CD4-positive, alpha-beta T cell treated with Interleukin-17A for 1 hour (primary cell): ENCODE data around the gene PVALB.

Experiments
- DNase-seq: peaks from one replicate; pipeline ENCODE4 v3.0.0-alpha.2; 2020

The PVALB gene

GRCh38 chr22:36816636-36817524, at the start of gene PVALB:
PVALB (minus strand) TSS chr22:36817035; CDS start chr22:36817005, 30 bp downstream.
- no peak for DNase-seq

- no peak for DNase-seq
Observed at GRCh38 chr22:36865346-36865745, 48.5 kb upstream of the PVALB start.

GRCh38 chr22:36864454-36865215, 47.8 kb upstream of the PVALB start:
- no peak for DNase-seq

GRCh38 chr22:36863979-36864378, 47.1 kb upstream of the PVALB start:
- no peak for DNase-seq

GRCh38 chr22:36863281-36863680, 46.4 kb upstream of the PVALB start:
- no peak for DNase-seq

GRCh38 chr22:36862251-36863242, 45.7 kb upstream of the PVALB start:
- DNase-seq, result peak; percentile 16

GRCh38 chr22:36860821-36861659, 44.2 kb upstream of the PVALB start, which contains the start of gene NCF4:
NCF4 (plus strand) TSS chr22:36861006; CDS start chr22:36861172, 166 bp downstream.
- peak; percentile 58 for DNase-seq

GRCh38 chr22:36860438-36860820, 43.6 kb upstream of the PVALB start:
- no peak for DNase-seq

GRCh38 chr22:36860017-36860416, 43.2 kb upstream of the PVALB start:
- no peak for DNase-seq

- DNase-seq, result no peak
Observed at GRCh38 chr22:36858966-36859365, 42.1 kb upstream of the PVALB start.

- no peak for DNase-seq
Observed at GRCh38 chr22:36858156-36858555, 41.3 kb upstream of the PVALB start.

- no peak for DNase-seq
Observed at GRCh38 chr22:36856792-36857135, 39.9 kb upstream of the PVALB start.

GRCh38 chr22:36856121-36856791, 39.4 kb upstream of the PVALB start:
- peak; percentile 92 for DNase-seq

- DNase-seq, result no peak
Observed at GRCh38 chr22:36855478-36855877, 38.6 kb upstream of the PVALB start.

GRCh38 chr22:36853407-36854099, 36.7 kb upstream of the PVALB start:
- DNase-seq, result peak; percentile 90

GRCh38 chr22:36852056-36852973, 35.5 kb upstream of the PVALB start:
- no peak for DNase-seq

- DNase-seq, result no peak
Observed at GRCh38 chr22:36850682-36851081, 33.8 kb upstream of the PVALB start.

- DNase-seq, result no peak
Observed at GRCh38 chr22:36850056-36850455, 33.2 kb upstream of the PVALB start.

- DNase-seq, result no peak
Observed at GRCh38 chr22:36846949-36847348, 30.1 kb upstream of the PVALB start.
